ENCODE results near the gene TBC1D7.

- TF ChIP-seq CTCF (IDR thresholded peaks at IDR 0.05; ENCODE audit: insufficient read depth, low read length, poor library complexity, severe bottlenecking), result no peak
- no peak for TF ChIP-seq EZH2phosphoT487 (conservative IDR thresholded peaks at IDR 0.05; ENCODE audit: low read length)
Observed at GRCh38 chr6:13297391-13297790, 30.9 kb downstream of the TBC1D7 start.

Data from SU-DHL-6 (cell line).